GM19025 (cell line): Measurements from ENCODE around the gene MTERF2.
"Not testable (repeated sequence)": the region's sequence is repeated elsewhere in the genome, so short reads cannot be mapped to it uniquely, and the experiment has no call there.

Source experiments
- ATAC-seq: cut with Tn5 transposase; IDR thresholded peaks from one replicate; pipeline ENCODE4 v1.9.1; 2021; ENCODE audit warnings: mild to moderate bottlenecking, low read depth, moderate library complexity; ENCODE audit not compliant: unreplicated experiment

The MTERF2 gene

GRCh38 chr12:106986625-106987389 lies at the start of gene MTERF2:
Gene MTERF2 (minus strand): TSS chr12:106987146. CDS start chr12:106978714, 8,432 bp downstream.
- peak; percentile 97 for ATAC-seq

GRCh38 chr12:107035733-107036132 lies 48.8 kb upstream of the MTERF2 start:
- ATAC-seq: no peak

GRCh38 chr12:107033758-107034739 lies 47.1 kb upstream of the MTERF2 start:
- no peak for ATAC-seq

- ATAC-seq: no peak
Observed at GRCh38 chr12:107032266-107032665, 45.3 kb upstream of the MTERF2 start.

GRCh38 chr12:107031061-107031460 lies 44.1 kb upstream of the MTERF2 start:
- no peak for ATAC-seq

- no peak for ATAC-seq
Observed at GRCh38 chr12:107029081-107029480, 42.1 kb upstream of the MTERF2 start.

- no peak for ATAC-seq
Observed at GRCh38 chr12:107027636-107028053, 40.7 kb upstream of the MTERF2 start.

GRCh38 chr12:107026806-107027635 lies 40.1 kb upstream of the MTERF2 start:
- ATAC-seq: no peak

- ATAC-seq: not testable (repeated sequence)
Observed at GRCh38 chr12:107026356-107026755, 39.4 kb upstream of the MTERF2 start.

GRCh38 chr12:107025671-107026070 lies 38.7 kb upstream of the MTERF2 start:
- ATAC-seq: no peak

- no peak for ATAC-seq
Observed at GRCh38 chr12:107019546-107019945, 32.6 kb upstream of the MTERF2 start.

- no peak for ATAC-seq
Observed at GRCh38 chr12:107017042-107017441, 30.1 kb upstream of the MTERF2 start.

- no peak for ATAC-seq
Observed at GRCh38 chr12:107014055-107014454, 27.1 kb upstream of the MTERF2 start.

- no peak for ATAC-seq
Observed at GRCh38 chr12:107012736-107013425, 25.9 kb upstream of the MTERF2 start.

GRCh38 chr12:107011519-107011918 lies 24.6 kb upstream of the MTERF2 start:
- no peak for ATAC-seq

GRCh38 chr12:107007411-107007810 lies 20.5 kb upstream of the MTERF2 start:
- ATAC-seq: no peak

GRCh38 chr12:107002665-107003064 lies 15.7 kb upstream of the MTERF2 start:
- not testable (repeated sequence) for ATAC-seq

GRCh38 chr12:106999446-106999845 lies 12.5 kb upstream of the MTERF2 start:
- no peak for ATAC-seq

GRCh38 chr12:106997916-106998315 lies 11.0 kb upstream of the MTERF2 start:
- ATAC-seq: no peak

GRCh38 chr12:106996102-106996501 lies 9.2 kb upstream of the MTERF2 start:
- not testable (repeated sequence) for ATAC-seq
